Measurements from ENCODE around the gene CPA2.
"Not testable (repeated sequence)": the region's sequence is repeated elsewhere in the genome, so short reads cannot be mapped to it uniquely, and the experiment has no call there.

Gene CPA2

GRCh38 chr7:130304878-130305277, 38.2 kb downstream of the CPA2 start:
- no peak overlapping the region for H3K4me3 ChIP-seq (ENCODE audit: low read depth, low read length)

- H3K4me3 ChIP-seq (ENCODE audit: low read depth, low read length): no peak overlapping the region
These were observed 38.9 kb downstream of the CPA2 start for GRCh38 chr7:130305433-130306042.

- H3K4me3 ChIP-seq (ENCODE audit: low read depth, low read length): no peak overlapping the region
These were observed 43.3 kb downstream of the CPA2 start for GRCh38 chr7:130309986-130310385.

DNA sequence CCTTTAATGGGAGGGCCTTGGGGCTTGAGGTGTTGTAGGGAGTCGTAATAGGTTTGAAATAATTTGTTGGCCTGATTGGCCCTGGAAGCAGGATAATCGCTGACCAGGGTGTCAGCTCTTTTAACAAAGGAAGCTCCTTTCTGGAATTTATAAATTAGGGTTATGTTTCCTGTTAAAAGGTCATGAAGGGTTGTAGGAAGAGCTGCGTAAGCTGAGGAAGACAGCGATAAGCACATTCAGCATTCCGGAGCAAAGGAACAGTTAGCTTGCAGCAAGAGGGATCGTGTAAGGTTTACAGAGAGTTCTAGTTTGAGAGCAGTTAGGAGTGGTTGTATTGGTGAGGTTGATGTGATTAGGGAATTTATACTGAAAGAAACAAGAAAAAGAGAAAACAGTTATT, 47.6 kb downstream of the CPA2 start:
- H3K4me3 ChIP-seq (ENCODE audit: low read depth, low read length): no peak overlapping the region

DNA sequence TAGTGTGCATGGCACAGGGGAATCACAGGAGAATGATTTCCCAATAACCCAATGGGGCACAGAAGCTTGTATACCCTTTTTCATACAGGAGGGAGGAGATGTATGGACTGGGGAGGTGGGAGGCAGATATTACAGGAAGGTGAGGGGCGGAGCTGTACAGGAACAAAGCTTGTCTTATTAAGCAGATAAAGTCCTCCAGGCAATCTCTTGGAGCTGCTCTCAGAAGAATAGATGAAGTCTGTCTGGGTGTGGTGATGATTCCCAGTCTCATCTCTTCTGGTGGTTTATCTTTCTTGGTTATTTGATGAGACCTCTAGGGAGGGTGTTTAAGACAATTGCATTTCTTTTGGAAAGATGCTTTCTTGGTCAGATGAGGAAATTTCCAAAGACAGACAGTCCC, 52.9 kb downstream of the CPA2 start:
- no peak overlapping the region for H3K4me3 ChIP-seq (ENCODE audit: low read depth, low read length)

- H3K4me3 ChIP-seq (ENCODE audit: low read depth, low read length): not testable (repeated sequence)
These were observed 55.0 kb downstream of the CPA2 start for GRCh38 chr7:130321542-130322229.

GRCh38 chr7:130322615-130323014, 56.0 kb downstream of the CPA2 start:
- no peak overlapping the region for H3K4me3 ChIP-seq (ENCODE audit: low read depth, low read length)

DNA sequence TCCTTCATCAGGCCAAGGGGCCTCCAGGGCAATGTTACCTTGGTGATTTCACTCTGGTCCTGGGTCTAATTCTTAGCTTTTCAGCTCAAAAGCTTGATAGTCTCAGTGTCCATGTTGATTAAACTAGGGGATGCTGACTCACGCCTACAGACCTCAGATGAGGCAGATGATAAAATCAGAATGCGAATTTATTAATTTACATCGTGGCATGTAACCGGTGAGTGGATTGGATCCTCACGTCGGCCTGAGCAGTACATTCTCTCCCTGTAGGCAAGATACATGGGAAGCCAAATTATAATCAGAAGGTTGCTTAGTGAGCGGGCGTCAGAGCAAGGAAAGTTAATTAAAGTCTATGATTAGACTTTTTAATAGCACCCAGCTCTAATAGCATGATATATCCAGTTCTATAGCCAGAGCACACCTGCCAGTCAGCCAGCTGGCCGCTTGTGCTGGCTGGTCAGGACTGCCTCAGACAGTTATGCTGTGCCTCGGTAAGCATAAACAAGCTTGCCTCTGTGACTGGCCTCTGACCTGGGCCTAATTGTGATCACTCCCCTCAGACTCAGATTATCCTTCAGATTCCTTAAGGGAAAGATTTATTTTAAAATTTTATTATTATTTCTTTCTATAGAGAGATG, 57.8 kb downstream of the CPA2 start:
- no peak overlapping the region for H3K4me3 ChIP-seq (ENCODE audit: low read depth, low read length)

DNA sequence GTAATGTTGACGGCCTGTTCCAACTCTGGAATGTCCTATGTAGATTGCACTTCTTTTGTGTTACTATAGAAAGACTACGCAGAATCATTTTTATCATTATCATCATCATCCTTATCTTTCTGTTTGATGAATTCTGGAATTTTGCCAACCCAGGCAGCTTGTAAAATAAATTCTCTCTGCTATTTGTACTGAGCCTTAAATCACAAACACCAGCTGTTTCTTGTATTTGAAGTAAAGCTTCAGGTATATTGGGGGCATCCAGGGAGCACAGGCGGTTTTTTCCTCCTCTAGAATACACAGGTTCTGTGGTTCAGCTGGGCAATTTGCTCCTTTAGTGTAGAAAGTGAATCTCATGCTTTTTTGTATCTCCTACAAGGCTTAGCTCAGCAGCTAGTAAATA, 63.0 kb downstream of the CPA2 start:
- no peak overlapping the region for H3K4me3 ChIP-seq (ENCODE audit: low read depth, low read length)

DNA sequence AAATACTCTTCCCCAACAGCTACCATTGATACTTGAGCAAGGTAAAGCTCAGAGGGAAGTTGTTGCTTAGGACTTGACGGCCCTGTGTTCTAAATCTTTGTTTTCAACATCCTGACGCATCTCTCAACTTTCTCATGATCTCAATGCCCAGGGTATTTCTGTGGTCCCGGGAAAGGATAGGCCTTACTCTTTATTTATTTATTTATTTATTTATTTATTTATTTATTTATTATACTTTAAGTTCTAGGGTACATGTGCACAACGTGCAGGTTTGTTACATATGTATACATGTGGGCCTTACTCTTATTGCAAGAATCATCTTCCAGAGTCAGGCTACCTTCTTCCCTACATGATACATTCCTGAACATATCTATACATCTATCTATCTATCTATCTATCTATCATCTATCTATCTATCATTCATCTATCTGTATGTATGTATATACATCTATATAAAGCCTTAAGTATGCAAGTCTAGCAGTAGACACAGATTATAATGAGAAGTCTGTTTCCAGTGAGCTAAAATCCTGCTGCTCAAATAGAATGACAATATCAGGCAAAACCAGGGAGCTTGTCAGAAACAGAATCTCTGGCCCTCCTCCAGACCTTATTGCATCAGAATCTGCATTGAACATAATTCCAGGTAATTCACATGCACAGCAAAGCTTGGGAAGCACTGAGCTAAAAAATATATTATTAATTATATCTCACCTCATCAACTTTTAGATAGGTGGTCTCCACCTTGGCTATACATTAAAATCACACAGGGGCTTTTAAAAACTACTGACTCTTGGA, 65.8 kb downstream of the CPA2 start:
- no peak overlapping the region for H3K4me3 ChIP-seq (ENCODE audit: low read depth, low read length)

DNA sequence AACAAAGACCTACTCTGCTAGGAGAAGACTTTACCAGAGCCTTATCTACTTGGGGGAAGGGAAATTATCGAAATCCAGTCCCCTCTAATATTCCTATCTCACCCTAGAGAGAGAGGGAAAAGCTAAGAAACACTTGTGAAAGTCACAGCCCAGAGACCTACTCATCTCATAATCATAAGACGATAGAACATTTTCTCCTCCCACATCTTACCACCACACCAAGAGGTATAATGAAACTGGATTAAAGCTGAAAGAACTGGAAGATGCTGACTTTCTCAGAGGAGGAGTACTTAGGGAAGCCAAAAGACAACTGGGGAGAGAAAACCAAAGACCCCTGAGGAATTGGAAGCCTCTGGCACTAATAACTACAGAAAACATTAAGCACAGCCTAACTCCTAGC, 67.2 kb downstream of the CPA2 start:
- H3K4me3 ChIP-seq (ENCODE audit: low read depth, low read length): no peak overlapping the region

DNA sequence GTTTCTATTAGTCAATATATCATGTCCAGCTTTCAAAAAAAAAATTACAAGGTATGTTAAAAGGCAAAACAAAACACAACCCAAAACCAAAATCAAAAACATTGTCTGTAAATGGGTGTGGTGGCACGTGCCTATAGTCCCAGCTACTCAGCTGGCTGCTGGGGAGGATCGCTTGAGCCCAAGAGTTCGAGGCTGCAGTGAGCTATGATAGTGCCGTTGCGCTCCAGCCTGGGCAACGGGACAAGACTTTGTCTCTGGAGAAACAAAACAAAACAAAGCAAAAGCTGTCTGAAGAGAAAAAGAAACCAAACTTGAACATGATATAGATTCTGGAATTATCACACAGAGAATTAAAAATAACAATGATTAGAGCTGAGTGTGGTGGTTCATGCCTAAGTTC, 67.6 kb downstream of the CPA2 start:
- no peak overlapping the region for H3K4me3 ChIP-seq (ENCODE audit: low read depth, low read length)

GRCh38 chr7:130337410-130337971, 70.8 kb downstream of the CPA2 start:
- no peak overlapping the region for H3K4me3 ChIP-seq (ENCODE audit: low read depth, low read length)

DNA sequence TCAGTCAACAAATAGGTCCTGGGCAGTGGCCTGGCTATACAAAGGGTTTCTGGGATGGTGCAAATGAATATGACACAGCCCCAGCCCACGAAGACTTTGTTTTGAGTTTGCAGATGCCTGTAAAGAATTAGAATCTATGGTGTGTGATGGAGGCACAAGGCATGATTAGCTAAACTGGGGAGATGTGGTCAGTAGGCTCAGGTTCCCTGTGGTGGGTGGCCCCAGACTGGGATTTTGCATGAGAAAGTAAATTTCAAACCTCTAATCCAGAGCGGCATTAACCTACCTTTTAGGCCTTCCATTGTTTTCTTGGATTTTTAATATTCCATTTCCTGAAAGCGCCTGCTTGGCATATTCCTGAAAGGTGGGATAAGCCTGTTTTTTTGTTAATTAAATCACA, 71.6 kb downstream of the CPA2 start:
- H3K4me3 ChIP-seq (ENCODE audit: low read depth, low read length): no peak overlapping the region

Data from iPS-11a (cell line).